Stomach smooth muscle (tissue), 2 donors: ENCODE measurements around the gene COL19A1.

ENCODE experiments used
- H3K27ac ChIP-seq: one replicate; pipeline ENCODE4 v1.7.0; 2013; ENCODE audit warnings: mild to moderate bottlenecking, low read length, inconsistent platforms
- H3K27me3 ChIP-seq, 2 donors: one replicate each; pipeline ENCODE4 v1.7.0; 2013; ENCODE audit warnings: low read length in 2 of 2; ENCODE audit not compliant: insufficient read depth in 2 of 2, control insufficient read depth in 1 of 2
- H3K36me3 ChIP-seq, 2 donors: one replicate each; pipeline ENCODE4 v1.7.0; 2013; ENCODE audit warnings: low read length in 2 of 2; ENCODE audit not compliant: control insufficient read depth in 2 of 2, insufficient read depth in 2 of 2
- H3K4me1 ChIP-seq: one replicate; pipeline ENCODE4 v1.7.0; 2013; ENCODE audit warnings: low read length; ENCODE audit not compliant: control insufficient read depth, insufficient read depth
- H3K4me3 ChIP-seq, 2 donors: one replicate each; pipeline ENCODE4 v1.7.0; 2013; ENCODE audit warnings: low read length in 2 of 2
- H3K9ac ChIP-seq, 2 donors: one replicate each; pipeline ENCODE4 v1.7.0; 2013; ENCODE audit warnings: low read length in 2 of 2, mild to moderate bottlenecking in 1 of 2
- H3K9me3 ChIP-seq, 2 donors: one replicate each; pipeline ENCODE4 v1.7.0; 2013; ENCODE audit warnings: low read length in 2 of 2; ENCODE audit not compliant: control insufficient read depth in 2 of 2
- donor health status: healthy.
- donor health status: Pancreatic carcinoma.

The COL19A1 gene

DNA sequence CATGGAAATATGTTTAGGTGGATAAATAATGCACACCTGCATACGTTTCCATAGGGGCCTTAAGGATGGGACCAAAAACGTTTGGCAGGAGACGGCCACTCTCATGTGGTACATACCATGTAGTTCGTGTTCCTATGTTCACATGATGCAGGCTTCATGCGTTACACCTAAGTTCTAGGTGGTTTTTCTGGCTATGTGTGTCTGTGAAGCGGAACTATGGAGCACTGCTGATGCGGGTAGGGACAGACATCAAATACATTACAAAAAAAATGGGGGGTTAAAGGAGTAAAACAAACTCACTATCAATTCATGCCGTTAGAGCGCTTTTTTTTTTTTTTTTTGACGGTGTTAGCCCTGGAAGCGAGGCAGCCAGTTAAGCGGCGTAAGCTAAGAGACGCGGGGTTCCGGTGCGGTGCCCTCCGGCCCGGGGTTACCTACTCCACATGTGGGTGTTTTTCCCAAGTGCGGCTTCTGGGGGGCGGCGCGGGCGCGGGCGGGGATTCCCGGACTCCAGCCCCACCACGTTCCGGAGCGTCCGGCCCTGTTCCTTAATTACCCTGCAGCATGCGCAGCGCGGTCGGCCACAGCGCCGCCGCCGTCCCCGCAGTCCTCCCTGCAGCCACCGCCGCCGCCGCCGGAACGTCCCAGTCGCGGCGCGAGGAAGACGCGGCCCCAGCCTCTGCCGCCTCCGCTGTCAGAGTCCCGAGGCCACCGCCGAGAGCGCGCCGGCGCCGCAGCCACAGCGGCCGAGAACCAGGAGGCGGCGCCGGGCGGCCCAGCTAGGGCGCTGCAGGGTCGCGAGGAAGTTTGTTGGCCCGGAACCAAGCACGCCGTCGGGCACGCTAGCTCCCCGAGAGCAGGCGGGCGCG is 648 bp downstream of the COL19A1 start:
- Histone ChIP-seq H3K4me3 (peak overlapping the region; percentile 63 to 81), H3K27ac (no peak overlapping the region), H3K9me3 (no peaks in the 10 kb centered on the region), H3K36me3 (no peaks in the 10 kb centered on the region), H3K27me3 (peaks cover 0 to 2% of the 10 kb centered on the region in 2 donors), H3K9ac (peak overlapping the region; percentile 54 to 60), H3K4me1 (peaks cover 3% of the 10 kb centered on the region)

DNA sequence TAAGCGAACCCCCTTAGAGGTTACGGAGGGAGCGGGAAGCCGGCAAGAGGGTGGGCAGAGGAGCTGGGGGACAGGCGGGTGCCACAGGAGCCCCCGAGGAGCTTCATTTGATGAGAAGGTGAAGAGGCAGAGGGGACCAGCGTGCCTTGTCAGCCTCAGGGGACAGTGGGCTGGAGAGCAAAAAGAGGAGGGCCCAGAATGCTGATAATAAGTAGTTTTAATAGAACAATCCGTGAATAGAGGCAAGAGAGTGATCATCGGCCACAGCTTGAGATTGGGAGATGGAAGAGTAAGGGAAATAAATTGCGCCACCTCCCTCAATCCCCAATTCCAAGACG is 1.3 kb downstream of the COL19A1 start:
- no peaks in the 10 kb centered on the region for H3K36me3 ChIP-seq
- no peak overlapping the region for H3K27ac ChIP-seq
- H3K9me3 ChIP-seq = no peaks in the 10 kb centered on the region
- peaks cover 0 to 2% of the 10 kb centered on the region in 2 donors for H3K27me3 ChIP-seq
- H3K4me1 ChIP-seq = peaks cover 3% of the 10 kb centered on the region
- peak overlapping the region; percentile 37 to 54 for H3K9ac ChIP-seq
- H3K4me3 ChIP-seq = peak overlapping the region; percentile 63 to 81

DNA sequence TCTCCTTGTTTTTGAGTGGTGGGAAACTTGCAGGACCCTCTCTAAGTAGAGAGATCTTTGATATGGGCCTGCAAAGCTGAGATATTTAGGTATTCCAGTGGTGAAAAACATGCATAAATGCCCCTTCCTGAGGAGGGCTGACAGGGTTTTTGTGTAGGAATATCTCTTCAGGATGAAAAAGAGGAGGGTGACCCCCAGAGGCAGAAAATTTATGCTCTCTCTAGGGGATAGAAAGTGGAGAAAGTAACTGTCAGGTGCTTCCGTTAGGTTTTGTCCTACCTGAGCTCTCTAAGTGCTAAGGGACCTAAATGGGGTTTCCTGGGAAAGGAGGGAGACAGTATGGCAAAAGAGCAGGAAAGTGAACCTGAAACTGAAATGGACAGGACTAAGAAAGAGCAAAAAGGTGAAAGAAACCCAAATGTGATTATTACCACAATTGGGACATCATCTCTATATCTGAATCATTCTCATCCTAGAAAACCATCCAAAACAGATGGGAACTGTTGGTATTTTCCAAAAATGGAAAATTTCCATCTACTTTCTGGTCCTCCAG is 2.0 kb downstream of the COL19A1 start:
- Histone ChIP-seq H3K9me3 (no peaks in the 10 kb centered on the region), H3K27ac (no peak overlapping the region), H3K9ac (no peak overlapping the region), H3K36me3 (no peaks in the 10 kb centered on the region), H3K4me1 (peaks cover 3% of the 10 kb centered on the region), H3K27me3 (peaks cover 0 to 2% of the 10 kb centered on the region in 2 donors), H3K4me3 (peak overlapping the region in 1 of 2 donors; percentile 81)

DNA sequence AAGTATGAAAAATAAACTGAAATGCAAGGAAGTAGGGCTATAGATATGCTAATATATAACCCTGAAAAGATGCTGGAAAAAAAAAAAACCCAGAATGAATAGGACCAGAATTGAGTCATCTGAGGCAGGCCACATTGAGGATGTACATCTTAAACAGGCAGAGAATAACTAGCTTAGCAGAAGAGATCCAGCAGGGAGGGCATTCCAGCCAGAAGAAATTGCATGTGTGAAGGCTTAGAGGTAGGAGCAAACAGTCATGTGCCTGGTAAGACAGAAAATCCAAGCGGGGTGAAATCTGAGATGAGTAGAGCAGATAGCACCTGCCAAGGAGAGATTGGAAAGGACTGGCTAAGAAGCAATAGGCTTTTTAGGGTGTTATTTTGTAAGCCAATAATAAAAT is 2.6 kb downstream of the COL19A1 start:
- H3K4me1 ChIP-seq = peaks cover 3% of the 10 kb centered on the region
- H3K9me3 ChIP-seq = no peaks in the 10 kb centered on the region
- H3K4me3 ChIP-seq = no peak overlapping the region
- H3K27me3 ChIP-seq = peaks cover 0 to 2% of the 10 kb centered on the region in 2 donors
- no peak overlapping the region for H3K9ac ChIP-seq
- H3K36me3 ChIP-seq = no peaks in the 10 kb centered on the region
- H3K27ac ChIP-seq = no peak overlapping the region

DNA sequence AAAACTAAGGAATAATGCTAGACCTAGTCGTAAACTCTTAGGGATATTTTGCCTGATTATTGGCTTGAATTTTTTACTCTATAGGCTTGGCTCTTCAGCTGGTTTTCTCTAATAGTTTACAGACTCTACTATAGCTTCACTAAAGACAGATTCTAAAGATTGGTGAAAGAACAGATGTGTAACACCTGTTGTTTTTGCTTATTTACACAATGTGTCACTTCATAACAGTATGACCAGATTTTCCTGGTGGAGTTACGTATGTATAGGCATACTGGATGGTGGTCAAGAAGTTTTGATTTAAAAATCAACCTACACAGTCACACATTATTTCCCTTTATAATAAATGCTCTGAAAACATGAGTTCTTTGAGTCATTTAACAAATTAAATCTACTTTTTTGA is 4.8 kb downstream of the COL19A1 start:
- no peak overlapping the region for H3K9ac ChIP-seq
- H3K4me1 ChIP-seq = peaks cover 2% of the 10 kb centered on the region
- no peaks in the 10 kb centered on the region for H3K36me3 ChIP-seq
- no peaks in the 10 kb centered on the region for H3K9me3 ChIP-seq
- H3K27ac ChIP-seq = no peak overlapping the region
- H3K27me3 ChIP-seq = peaks cover 0 to 2% of the 10 kb centered on the region in 2 donors
- no peak overlapping the region for H3K4me3 ChIP-seq

DNA sequence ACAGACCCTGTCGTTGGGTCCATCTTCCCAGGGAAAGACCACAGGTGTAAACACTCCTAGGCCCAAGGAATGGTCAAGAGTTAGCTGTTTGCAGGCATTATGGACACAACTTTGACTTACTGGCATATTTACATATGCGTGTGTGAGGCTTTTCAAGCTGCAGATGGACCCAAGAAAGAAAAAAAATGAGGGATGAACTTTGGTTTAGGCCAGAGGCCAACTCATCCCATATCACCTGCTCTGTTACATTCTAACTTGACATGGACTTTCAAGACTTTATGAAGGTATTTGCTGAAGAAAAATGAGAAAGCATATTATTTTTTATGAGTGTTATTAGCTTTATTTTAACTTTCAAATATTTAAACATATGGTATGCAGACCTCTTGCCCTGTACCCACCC is 6.9 kb downstream of the COL19A1 start:
- Histone ChIP-seq H3K27me3 (no peaks in the 10 kb centered on the region), H3K36me3 (no peaks in the 10 kb centered on the region), H3K9ac (no peak overlapping the region), H3K27ac (no peak overlapping the region), H3K4me1 (no peaks in the 10 kb centered on the region), H3K9me3 (no peaks in the 10 kb centered on the region), H3K4me3 (no peak overlapping the region)

DNA sequence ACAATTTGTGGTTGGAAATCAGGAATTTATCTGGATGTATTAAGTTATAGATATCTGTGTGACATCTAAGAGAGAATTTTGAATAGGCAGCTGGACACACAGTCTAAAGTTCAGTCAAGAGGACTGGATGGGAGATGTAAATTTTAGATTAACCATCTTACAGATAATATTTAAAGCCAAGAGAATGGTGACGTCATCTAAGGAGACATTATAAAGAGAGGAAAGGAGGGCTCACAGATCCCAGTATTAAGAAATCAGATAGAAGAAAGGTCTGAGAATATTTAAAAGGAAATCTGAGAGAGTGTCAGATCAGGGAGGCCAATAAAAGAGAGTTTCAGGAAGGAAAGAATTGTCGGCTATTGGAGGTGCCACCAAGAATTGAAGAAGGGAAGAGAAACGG is 9.4 kb downstream of the COL19A1 start:
- no peak overlapping the region for H3K27ac ChIP-seq
- H3K36me3 ChIP-seq = no peaks in the 10 kb centered on the region
- H3K27me3 ChIP-seq = no peaks in the 10 kb centered on the region
- no peaks in the 10 kb centered on the region for H3K9me3 ChIP-seq
- no peak overlapping the region for H3K4me3 ChIP-seq
- H3K9ac ChIP-seq = no peak overlapping the region
- no peaks in the 10 kb centered on the region for H3K4me1 ChIP-seq

DNA sequence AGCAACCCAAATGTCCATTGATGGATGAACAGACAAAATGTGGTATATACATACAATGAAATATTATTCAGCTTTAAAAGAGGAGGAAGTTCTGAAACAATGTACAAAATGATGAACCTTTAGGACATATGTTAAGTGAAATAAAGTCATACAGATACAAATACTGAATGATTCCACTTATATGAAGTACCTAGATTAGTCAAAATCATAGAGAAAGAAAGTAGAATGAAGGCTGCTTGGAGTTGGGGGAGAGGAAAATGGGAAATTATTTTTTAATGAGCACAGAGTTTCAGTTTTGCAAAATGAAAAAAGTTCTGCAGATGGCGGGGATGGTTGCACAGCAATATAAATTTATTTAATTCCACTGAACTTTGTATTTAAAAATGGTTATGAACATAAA is 12.4 kb downstream of the COL19A1 start:
- no peaks in the 10 kb centered on the region for H3K4me1 ChIP-seq
- H3K27me3 ChIP-seq = no peaks in the 10 kb centered on the region
- no peak overlapping the region for H3K9ac ChIP-seq
- no peaks in the 10 kb centered on the region for H3K36me3 ChIP-seq
- H3K27ac ChIP-seq = no peak overlapping the region
- H3K4me3 ChIP-seq = no peak overlapping the region
- H3K9me3 ChIP-seq = no peaks in the 10 kb centered on the region

DNA sequence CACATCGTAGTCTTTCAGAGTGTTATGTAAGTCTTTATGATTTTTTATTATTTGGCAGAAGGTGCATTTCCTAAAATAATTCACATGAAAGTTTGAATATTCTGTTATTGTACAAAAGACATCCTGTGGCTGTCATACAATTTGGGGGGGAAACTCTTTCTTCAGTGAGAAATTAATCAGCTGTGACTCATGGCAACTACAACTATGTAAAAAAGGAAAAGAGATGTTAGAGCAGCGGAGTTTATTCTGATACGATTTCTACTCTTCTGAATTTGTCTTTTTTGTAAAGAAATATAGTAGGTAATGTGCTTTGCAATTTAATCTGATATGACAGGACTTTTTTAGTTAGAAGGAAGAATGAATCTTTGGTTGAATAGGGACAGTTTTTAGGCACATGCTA is 14.2 kb downstream of the COL19A1 start:
- H3K27ac ChIP-seq = no peak overlapping the region
- H3K9ac ChIP-seq = no peak overlapping the region
- H3K4me1 ChIP-seq = no peaks in the 10 kb centered on the region
- H3K9me3 ChIP-seq = no peaks in the 10 kb centered on the region
- no peaks in the 10 kb centered on the region for H3K27me3 ChIP-seq
- H3K4me3 ChIP-seq = no peak overlapping the region
- no peaks in the 10 kb centered on the region for H3K36me3 ChIP-seq

DNA sequence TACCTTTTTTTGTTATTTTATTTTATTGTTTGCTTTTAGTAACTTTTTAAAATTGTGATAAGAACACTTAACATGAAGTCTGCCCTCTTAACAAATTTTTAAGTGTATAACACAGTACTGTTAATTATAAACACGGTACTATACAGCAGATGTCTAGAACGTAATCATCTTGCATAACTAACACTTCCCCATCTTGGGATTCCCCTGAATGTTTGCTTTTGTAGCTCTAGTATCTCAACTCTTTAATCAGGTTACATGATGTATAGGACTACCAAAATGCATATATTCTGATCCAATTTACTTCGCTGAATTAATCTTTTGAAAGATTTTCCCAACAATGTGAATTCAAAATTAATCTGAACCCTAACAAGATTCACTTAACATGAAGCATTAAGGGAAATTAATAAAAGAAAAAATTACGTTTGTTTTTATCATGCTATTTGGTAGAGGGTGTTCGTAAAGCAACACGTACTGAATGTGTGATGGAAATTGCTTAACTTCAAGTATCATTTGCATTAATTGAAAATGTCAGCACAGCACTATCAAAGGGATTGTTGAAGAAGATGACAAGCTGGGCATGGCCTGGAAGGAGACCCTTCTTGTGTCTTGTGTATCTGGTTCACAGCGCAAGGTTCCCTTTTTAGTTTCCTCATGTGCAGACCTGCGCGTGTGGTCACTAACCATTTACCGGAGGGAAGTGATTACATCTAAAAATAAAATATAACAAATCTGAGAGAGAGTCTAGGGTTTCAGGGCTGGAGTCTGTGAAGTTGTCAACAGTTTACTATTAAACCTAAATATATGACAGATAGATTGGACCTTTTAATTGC is 15.2 kb downstream of the COL19A1 start:
- Histone ChIP-seq H3K4me1 (no peaks in the 10 kb centered on the region), H3K36me3 (no peaks in the 10 kb centered on the region), H3K9ac (no peak overlapping the region), H3K27me3 (no peaks in the 10 kb centered on the region), H3K4me3 (no peak overlapping the region), H3K9me3 (no peaks in the 10 kb centered on the region), H3K27ac (no peak overlapping the region)
